Immature natural killer cell (primary cell): ENCODE data around the gene BRD9. TPM values are rescaled to one million over a fixed set of nuclear protein-coding genes. Genes with fewer than 3 reads are reported as not detected.
A peak's percentile ranks its signal among the peaks of the same experiment; 100 is the strongest.
"Not testable (repeated sequence)": the region's sequence is repeated elsewhere in the genome, so short reads cannot be mapped to it uniquely, and the experiment has no call there.

ENCODE experiments used
- DNase-seq, 3 donors: peaks; one replicate each; pipeline ENCODE4 v3.0.0; 2022; ENCODE audit warnings: mixed read lengths in 1 of 3
- H3K27ac Mint-ChIP-seq, 6 donors: one replicate each; pipeline ENCODE4 v1.8.0; 2020; ENCODE audit warnings: mixed read lengths in 6 of 6, mild to moderate bottlenecking in 5 of 6, inconsistent platforms in 4 of 6, moderate library complexity in 3 of 6
- H3K27me3 Mint-ChIP-seq, 3 donors: one replicate each; pipeline ENCODE4 v1.8.0; 2020 to 2021; ENCODE audit warnings: low read depth in 3 of 3, mild to moderate bottlenecking in 3 of 3, mixed read lengths in 3 of 3, moderate library complexity in 3 of 3, inconsistent platforms in 1 of 3
- H3K36me3 Mint-ChIP-seq, 3 donors: one replicate each; pipeline ENCODE4 v1.8.0; 2020; ENCODE audit warnings: mixed read lengths in 3 of 3, inconsistent platforms in 2 of 3, mild to moderate bottlenecking in 2 of 3
- H3K4me1 Mint-ChIP-seq, 2 donors: one replicate each; pipeline ENCODE4 v1.8.0; 2020; ENCODE audit warnings: inconsistent platforms in 2 of 2, mild to moderate bottlenecking in 2 of 2, mixed read lengths in 2 of 2, moderate library complexity in 1 of 2
- H3K4me3 Mint-ChIP-seq, 5 donors: one replicate each; pipeline ENCODE4 v1.8.0; 2020; ENCODE audit warnings: mild to moderate bottlenecking in 5 of 5, mixed read lengths in 5 of 5, inconsistent platforms in 3 of 5, moderate library complexity in 3 of 5
- H3K9me3 Mint-ChIP-seq, 6 donors: one replicate each; pipeline ENCODE4 v1.8.0; 2020; ENCODE audit warnings: mild to moderate bottlenecking in 6 of 6, mixed read lengths in 6 of 6, inconsistent platforms in 4 of 6, moderate library complexity in 3 of 6
- polyA plus RNA-seq, 3 donors: library from polyadenylated mRNA; unstranded; fragments of 300-500 nt; fragmentation: Illumina TruSeq; gene quantifications; one replicate each; pipeline ENCODE4 v1.2.3, GENCODE V29; 2021

The BRD9 gene
- polyA plus RNA-seq, result 10 to 100 TPM in 2 of 3 donors, 1 to 10 TPM in 1; 7.5 to 16.6 (median 16.4) TPM

- peak; percentile 80 to 85 (median 84) for DNase-seq
- Mint-ChIP-seq H3K27ac (peak within 1 kb of the TSS; percentile 60 to 91 (median 78)), H3K9me3 (no peaks in the 10 kb centered on the region), H3K4me1 (peaks cover 16 to 24% of the 10 kb centered on the region in 2 donors), H3K36me3 (peaks cover 3 to 14% (median 12%) of the 10 kb centered on the region in 3 donors), H3K4me3 (peak within 1 kb of the TSS; percentile 81 to 88 (median 85)), H3K27me3 (peaks cover 0 to 4% (median 4%) of the 10 kb centered on the region in 3 donors)
These were observed at the start of gene BRD9, which contains the start of gene TRIP13 for GRCh38 chr5:892394-893136. BRD9 (minus strand) TSS chr5:892801; CDS start chr5:892657, 144 bp downstream. TRIP13 (plus strand) TSS chr5:892884; CDS start chr5:892999, 115 bp downstream.

GRCh38 chr5:940741-941140 lies 48.1 kb upstream of the BRD9 start:
- not testable (repeated sequence) for H3K27ac Mint-ChIP-seq, H3K4me3 Mint-ChIP-seq, H3K36me3 Mint-ChIP-seq, DNase-seq, H3K9me3 Mint-ChIP-seq, H3K4me1 Mint-ChIP-seq
- peaks cover under 1 to 11% (median 3%) of the 10 kb centered on the region in 3 donors for H3K27me3 Mint-ChIP-seq

- Mint-ChIP-seq H3K27ac (no peak overlapping the region), H3K4me3 (no peak overlapping the region), H3K4me1 (no peaks in the 10 kb centered on the region), H3K36me3 (no peaks in the 10 kb centered on the region), H3K27me3 (peaks cover 0 to 6% (median 1%) of the 10 kb centered on the region in 3 donors), H3K9me3 (no peaks in the 10 kb centered on the region)
- DNase-seq, result no peak
These were observed 46.8 kb upstream of the BRD9 start for GRCh38 chr5:939368-939767.

GRCh38 chr5:937151-937924 lies 44.7 kb upstream of the BRD9 start:
- no peak for DNase-seq
- Mint-ChIP-seq H3K4me3 (no peak overlapping the region), H3K9me3 (no peaks in the 10 kb centered on the region), H3K36me3 (no peaks in the 10 kb centered on the region), H3K27ac (no peak overlapping the region), H3K4me1 (no peaks in the 10 kb centered on the region), H3K27me3 (peaks cover 0 to 1% (median 1%) of the 10 kb centered on the region in 3 donors)

- DNase-seq, result no peak
- Mint-ChIP-seq H3K4me3 (no peak overlapping the region), H3K4me1 (no peaks in the 10 kb centered on the region), H3K27me3 (peaks cover 0 to 2% (median 1%) of the 10 kb centered on the region in 3 donors), H3K9me3 (no peaks in the 10 kb centered on the region), H3K36me3 (no peaks in the 10 kb centered on the region), H3K27ac (no peak overlapping the region)
These were observed 43.8 kb upstream of the BRD9 start for GRCh38 chr5:936149-937144.

GRCh38 chr5:935510-936084 lies 43.0 kb upstream of the BRD9 start:
- Mint-ChIP-seq H3K4me3 (no peak overlapping the region), H3K36me3 (no peaks in the 10 kb centered on the region), H3K27me3 (peaks cover 0 to 2% (median 1%) of the 10 kb centered on the region in 3 donors), H3K9me3 (no peaks in the 10 kb centered on the region), H3K4me1 (no peaks in the 10 kb centered on the region), H3K27ac (no peak overlapping the region)
- DNase-seq, result no peak

GRCh38 chr5:934381-934967 lies 41.9 kb upstream of the BRD9 start:
- not testable (repeated sequence) for H3K4me3 Mint-ChIP-seq, H3K4me1 Mint-ChIP-seq, H3K27ac Mint-ChIP-seq, H3K27me3 Mint-ChIP-seq, DNase-seq, H3K36me3 Mint-ChIP-seq, H3K9me3 Mint-ChIP-seq

- DNase-seq, H3K4me1 Mint-ChIP-seq, H3K27me3 Mint-ChIP-seq, H3K4me3 Mint-ChIP-seq, H3K36me3 Mint-ChIP-seq, H3K9me3 Mint-ChIP-seq, H3K27ac Mint-ChIP-seq: not testable (repeated sequence)
These were observed 41.4 kb upstream of the BRD9 start for GRCh38 chr5:933951-934350.

- Mint-ChIP-seq H3K27me3 (peaks cover 0 to 4% (median under 1%) of the 10 kb centered on the region in 3 donors), H3K36me3 (no peaks in the 10 kb centered on the region), H3K9me3 (no peaks in the 10 kb centered on the region), H3K4me3 (no peak overlapping the region), H3K4me1 (no peaks in the 10 kb centered on the region), H3K27ac (no peak overlapping the region)
- no peak for DNase-seq
These were observed 40.8 kb upstream of the BRD9 start for GRCh38 chr5:933251-933861.

- no peaks in the 10 kb centered on the region for H3K4me1 Mint-ChIP-seq
These were observed 40.1 kb upstream of the BRD9 start for GRCh38 chr5:932628-933250.

GRCh38 chr5:932151-932627 lies 39.6 kb upstream of the BRD9 start:
- Mint-ChIP-seq H3K36me3 (no peaks in the 10 kb centered on the region), H3K4me1 (no peaks in the 10 kb centered on the region), H3K27me3 (peaks cover 0 to 9% (median under 1%) of the 10 kb centered on the region in 3 donors), H3K9me3 (no peaks in the 10 kb centered on the region), H3K27ac (no peak overlapping the region), H3K4me3 (no peak overlapping the region)
- no peak for DNase-seq

More at GRCh38 chr5:932628-933250, 40.1 kb upstream of the BRD9 start:
- peaks cover 0 to 7% (median 0%) of the 10 kb centered on the region in 3 donors for H3K27me3 Mint-ChIP-seq
- no peaks in the 10 kb centered on the region for H3K36me3 Mint-ChIP-seq
- no peak overlapping the region for H3K4me3 Mint-ChIP-seq
- H3K9me3 Mint-ChIP-seq, result no peaks in the 10 kb centered on the region
- no peak for DNase-seq
- H3K27ac Mint-ChIP-seq, result no peak overlapping the region

GRCh38 chr5:931570-932145 lies 39.1 kb upstream of the BRD9 start:
- Mint-ChIP-seq H3K36me3 (no peaks in the 10 kb centered on the region), H3K4me1 (peaks cover 0 to under 1% of the 10 kb centered on the region in 2 donors), H3K4me3 (no peak overlapping the region), H3K9me3 (no peaks in the 10 kb centered on the region), H3K27ac (no peak overlapping the region), H3K27me3 (peaks cover 0 to 9% (median 2%) of the 10 kb centered on the region in 3 donors)
- no peak for DNase-seq
